ENCODE data around the gene DAPK2.
"Not testable (repeated sequence)": the region's sequence is repeated elsewhere in the genome, so short reads cannot be mapped to it uniquely, and the experiment has no call there.

The DAPK2 gene

GRCh38 chr15:63971904-63972303, 74.4 kb downstream of the DAPK2 start:
- no peak overlapping the region for H3K27ac ChIP-seq
- no peak for TF ChIP-seq ZFX (IDR thresholded peaks at IDR 0.05; ENCODE audit: borderline replicate concordance)
- no peak for TF ChIP-seq CTCF (IDR thresholded peaks at IDR 0.05)

GRCh38 chr15:63971427-63971805, 74.9 kb downstream of the DAPK2 start:
- no peak for TF ChIP-seq CTCF (IDR thresholded peaks at IDR 0.05)
- no peak for TF ChIP-seq ZFX (IDR thresholded peaks at IDR 0.05; ENCODE audit: borderline replicate concordance)

GRCh38 chr15:63970621-63971426, 75.5 kb downstream of the DAPK2 start:
- TF ChIP-seq CTCF (IDR thresholded peaks at IDR 0.05): no peak
- TF ChIP-seq ZFX (IDR thresholded peaks at IDR 0.05; ENCODE audit: borderline replicate concordance): no peak
- H3K27ac ChIP-seq: no peak overlapping the region

More at GRCh38 chr15:63971427-63971805, 74.9 kb downstream of the DAPK2 start:
- H3K27ac ChIP-seq: no peak overlapping the region

- H3K27ac ChIP-seq: no peak overlapping the region
- TF ChIP-seq ZFX (IDR thresholded peaks at IDR 0.05; ENCODE audit: borderline replicate concordance) (no peak), CTCF (IDR thresholded peaks at IDR 0.05) (no peak)
These were observed 76.4 kb downstream of the DAPK2 start for GRCh38 chr15:63969652-63970421.

GRCh38 chr15:63968700-63969099, 77.6 kb downstream of the DAPK2 start:
- TF ChIP-seq CTCF (IDR thresholded peaks at IDR 0.05): no peak
- TF ChIP-seq ZFX (IDR thresholded peaks at IDR 0.05; ENCODE audit: borderline replicate concordance): no peak
- H3K27ac ChIP-seq: no peak overlapping the region

- TF ChIP-seq ZFX (IDR thresholded peaks at IDR 0.05; ENCODE audit: borderline replicate concordance): no peak
- no peak for TF ChIP-seq CTCF (IDR thresholded peaks at IDR 0.05)
- H3K27ac ChIP-seq: no peak overlapping the region
These were observed 78.2 kb downstream of the DAPK2 start for GRCh38 chr15:63968122-63968524.

- H3K27ac ChIP-seq: no peak overlapping the region
- TF ChIP-seq ZFX (IDR thresholded peaks at IDR 0.05; ENCODE audit: borderline replicate concordance): no peak
- TF ChIP-seq CTCF (IDR thresholded peaks at IDR 0.05): no peak
These were observed 78.7 kb downstream of the DAPK2 start for GRCh38 chr15:63967616-63968015.

- not testable (repeated sequence) for H3K27ac ChIP-seq
These were observed 83.2 kb downstream of the DAPK2 start for GRCh38 chr15:63962947-63963721.

Data from 22Rv1 (cell line).